Measurements from ENCODE around the gene TTLL12. TPM values are rescaled to one million over a fixed set of nuclear protein-coding genes. Genes with fewer than 3 reads are reported as not detected.

Gene TTLL12
- total RNA-seq, 2 donors from 2014 or later = 21.0 to 25.1 TPM

DNA sequence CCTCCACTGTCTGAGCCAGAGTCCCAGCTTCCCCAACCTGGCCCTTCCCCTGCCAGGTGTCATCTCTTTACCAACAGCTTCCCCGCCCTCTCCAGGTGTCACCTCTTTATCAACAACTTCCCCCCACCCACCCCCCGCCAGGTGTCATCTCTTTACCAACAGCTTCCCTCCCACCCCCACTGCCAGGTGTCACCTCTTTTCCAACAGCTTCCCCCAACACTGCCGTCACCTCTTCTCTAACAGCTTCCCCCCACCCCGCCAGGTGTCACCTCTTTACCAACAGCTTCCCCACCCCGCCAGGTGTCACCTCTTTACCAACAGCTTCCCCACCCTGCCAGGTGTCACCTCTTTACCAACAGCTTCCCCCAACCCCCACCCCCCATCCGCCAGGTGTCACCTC lies 29.8 kb upstream of the TTLL12 start:
- no peak overlapping the region for H3K27ac ChIP-seq
- H3K9me3 ChIP-seq = no peaks in the 10 kb centered on the region
- H3K36me3 ChIP-seq (replicated peaks in 1 of 2; ENCODE audit: insufficient read depth in 1 of 2, low read depth in 2 of 2) = no peaks in the 10 kb centered on the region
- ATAC-seq (no peak), DNase-seq (no peak)
- H3K4me1 ChIP-seq = no peaks in the 10 kb centered on the region
- WGBS, 2 donors = 85 to 86% methylated on average over 4 to 6 of the region's 6 CpGs
- TF ChIP-seq CTCF (IDR thresholded peaks at IDR 0.05) = no peak
- no peak for TF ChIP-seq POLR2A (IDR thresholded peaks at IDR 0.05)
- intact Hi-C loops (cut with DNase I) = no loop called here
- no peak overlapping the region for H3K4me3 ChIP-seq
- H3K27me3 ChIP-seq = no peaks in the 10 kb centered on the region

- intact Hi-C loops (cut with DNase I) = no loop called here
- WGBS, 2 donors = 17 to 69% methylated on average over 1 to 9 of the region's 12 CpGs
- no peak for DNase-seq
- no peak overlapping the region for H3K27ac ChIP-seq
- ATAC-seq = no peak
- no peaks in the 10 kb centered on the region for H3K4me1 ChIP-seq
- no peak for TF ChIP-seq POLR2A (IDR thresholded peaks at IDR 0.05)
- TF ChIP-seq CTCF (IDR thresholded peaks at IDR 0.05) = no peak
- no peaks in the 10 kb centered on the region for H3K9me3 ChIP-seq
- no peaks in the 10 kb centered on the region for H3K27me3 ChIP-seq
- H3K4me3 ChIP-seq = no peak overlapping the region
- H3K36me3 ChIP-seq (replicated peaks in 1 of 2; ENCODE audit: insufficient read depth in 1 of 2, low read depth in 2 of 2) = no peaks in the 10 kb centered on the region
Measured at GRCh38 chr22:43213962-43214361, 27.0 kb upstream of the TTLL12 start.

GRCh38 chr22:43213051-43213450 lies 26.1 kb upstream of the TTLL12 start:
- no peaks in the 10 kb centered on the region for H3K9me3 ChIP-seq
- no peak for ATAC-seq
- no peak for DNase-seq
- H3K27ac ChIP-seq = no peak overlapping the region
- H3K4me3 ChIP-seq = no peak overlapping the region
- H3K27me3 ChIP-seq = no peaks in the 10 kb centered on the region
- intact Hi-C loops (cut with DNase I) = no loop called here
- 30 to 39% methylated on average over 2 to 8 of the region's 8 CpGs for WGBS, 2 donors
- no peaks in the 10 kb centered on the region for H3K36me3 ChIP-seq (replicated peaks in 1 of 2; ENCODE audit: insufficient read depth in 1 of 2, low read depth in 2 of 2)
- TF ChIP-seq POLR2A (IDR thresholded peaks at IDR 0.05) (no peak), CTCF (IDR thresholded peaks at IDR 0.05) (no peak)
- no peaks in the 10 kb centered on the region for H3K4me1 ChIP-seq

DNA sequence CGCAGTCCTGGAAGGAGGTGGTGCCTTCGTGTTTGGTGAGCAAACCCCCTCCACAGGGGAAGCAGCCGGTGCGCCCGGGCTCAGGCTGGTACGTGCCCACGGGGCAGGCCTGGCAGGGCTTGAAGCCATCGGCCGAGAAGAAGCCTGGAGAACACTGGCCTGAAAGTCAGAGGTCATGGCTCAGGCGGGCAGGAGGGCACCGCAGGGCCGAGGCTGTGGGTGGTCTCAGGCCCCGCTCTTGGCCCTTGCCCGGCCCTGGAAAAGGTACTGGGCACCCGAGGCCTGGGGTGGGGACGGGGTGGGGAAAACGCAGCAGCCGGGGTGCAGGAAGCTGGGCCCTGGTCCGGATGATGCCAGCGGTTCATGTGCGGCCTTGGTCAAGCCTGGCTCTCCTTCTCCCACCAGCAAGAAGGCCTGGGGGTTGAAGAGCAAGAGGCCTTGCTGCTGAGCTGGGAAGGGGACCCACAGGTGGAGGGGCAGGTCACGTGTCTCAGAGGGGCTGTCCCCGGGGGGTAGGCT lies 25.6 kb upstream of the TTLL12 start:
- Histone ChIP-seq H3K4me3 (no peak overlapping the region), H3K27me3 (no peaks in the 10 kb centered on the region), H3K9me3 (no peaks in the 10 kb centered on the region), H3K27ac (no peak overlapping the region), H3K4me1 (no peaks in the 10 kb centered on the region), H3K36me3 (replicated peaks in 1 of 2; ENCODE audit: insufficient read depth in 1 of 2, low read depth in 2 of 2) (no peaks in the 10 kb centered on the region)
- intact Hi-C loops (cut with DNase I) = no loop called here
- no peak for ATAC-seq
- 69 to 77% methylated on average over 7 to 21 of the region's 23 CpGs for WGBS, 2 donors
- TF ChIP-seq POLR2A (IDR thresholded peaks at IDR 0.05) = no peak
- no peak for TF ChIP-seq CTCF (IDR thresholded peaks at IDR 0.05)
- DNase-seq = no peak

DNA sequence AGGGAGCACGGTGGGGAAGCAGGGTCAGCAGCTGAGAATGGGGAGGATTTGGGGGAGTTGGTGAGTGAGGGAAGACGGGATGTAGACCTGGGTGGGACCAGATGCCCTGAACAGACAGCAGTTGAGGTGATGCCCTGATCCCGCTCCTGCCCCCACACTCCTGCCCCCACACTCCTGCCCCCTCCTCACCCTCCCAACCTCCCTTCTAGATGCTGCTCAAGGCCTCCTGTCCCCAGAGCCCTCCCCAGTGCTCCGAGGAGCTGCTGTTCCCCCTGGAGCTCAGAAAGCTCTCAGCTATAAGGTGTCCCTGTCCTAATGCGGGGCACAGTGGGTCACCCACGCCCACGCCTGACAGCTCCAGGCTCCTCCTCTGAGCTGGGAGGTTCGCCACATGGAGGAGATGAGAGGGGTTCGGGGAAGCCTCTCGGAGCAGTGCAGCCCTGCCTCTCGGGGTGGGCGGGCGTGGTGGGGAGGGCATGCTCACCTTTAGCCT lies 25.1 kb upstream of the TTLL12 start:
- H3K9me3 ChIP-seq = no peaks in the 10 kb centered on the region
- no peak for ATAC-seq
- intact Hi-C loops (cut with DNase I) = no loop called here
- H3K4me3 ChIP-seq = no peak overlapping the region
- no peak for TF ChIP-seq POLR2A (IDR thresholded peaks at IDR 0.05)
- TF ChIP-seq CTCF (IDR thresholded peaks at IDR 0.05) = no peak
- H3K36me3 ChIP-seq (replicated peaks in 1 of 2; ENCODE audit: insufficient read depth in 1 of 2, low read depth in 2 of 2) = no peaks in the 10 kb centered on the region
- H3K27me3 ChIP-seq = no peaks in the 10 kb centered on the region
- no peak overlapping the region for H3K27ac ChIP-seq
- no peak for DNase-seq
- 64 to 73% methylated on average over 4 to 13 of the region's 13 CpGs for WGBS, 2 donors
- H3K4me1 ChIP-seq = no peaks in the 10 kb centered on the region
